ENCODE data around the gene COX8A. TPM values are rescaled to one million over a fixed set of nuclear protein-coding genes. Genes with fewer than 3 reads are reported as not detected.

COX8A gene
- total and polyA plus RNA-seq, 9 of the 15 experiments (the other 6 are each of a cell fraction or from before 2014, with no cell fraction given), result 274 to 1,206 (median 526) TPM

GRCh38 chr11:63974259-63975143 lies at the start of gene COX8A (continued):
- TF ChIP-seq ZMIZ1 (IDR thresholded peaks at IDR 0.05; ENCODE audit: low read depth in 2 of 2, low read length in 2 of 2), result peak in 1 of 2 experiments; percentile 19; a peak in 1 of 4 replicates
- no peak for TF ChIP-seq TCF15 (CRISPR knock-in tag; IDR thresholded peaks at IDR 0.05)
- 0 out of 2 replicates have a peak, but pooled peaks have one; percentile 7 for TF ChIP-seq RAD51 (IDR thresholded peaks at IDR 0.05; ENCODE audit: borderline replicate concordance, low read depth)
- TF ChIP-seq ARID4B (CRISPR knock-in tag; IDR thresholded peaks at IDR 0.05), result peak; percentile 82
- peak in 1 of 2 experiments; percentile 65 for TF ChIP-seq AFF1 (IDR thresholded peaks at IDR 0.05; ENCODE audit: low read depth in 1 of 2, partially characterized antibody in 2 of 2)
- TF ChIP-seq FIP1L1 (IDR thresholded peaks at IDR 0.05; ENCODE audit: low read depth, low read length, poor library complexity, severe bottlenecking), result peak; percentile 57
- TF ChIP-seq CHD2 (IDR thresholded peaks at IDR 0.05; ENCODE audit: low read depth, low read length), result peak; percentile 40; the same call in 1 of the 2 replicates
- TF ChIP-seq TCFL5 (CRISPR knock-in tag; conservative IDR thresholded peaks at IDR 0.05), result no peak
- TF ChIP-seq KDM1A (IDR thresholded peaks at IDR 0.05), result no peak
- TF ChIP-seq PHF20 (IDR thresholded peaks at IDR 0.05; ENCODE audit: partially characterized antibody), result peak; percentile 91
- peak; percentile 75; the same call in 1 of the 2 replicates for TF ChIP-seq CHCHD3 (CRISPR knock-in tag; IDR thresholded peaks at IDR 0.05)

Measured in K562 (cell line).